ENCODE measurements around the gene TMEM131L.
"Not testable (repeated sequence)": the region's sequence is repeated elsewhere in the genome, so short reads cannot be mapped to it uniquely, and the experiment has no call there.

Gene TMEM131L

DNA sequence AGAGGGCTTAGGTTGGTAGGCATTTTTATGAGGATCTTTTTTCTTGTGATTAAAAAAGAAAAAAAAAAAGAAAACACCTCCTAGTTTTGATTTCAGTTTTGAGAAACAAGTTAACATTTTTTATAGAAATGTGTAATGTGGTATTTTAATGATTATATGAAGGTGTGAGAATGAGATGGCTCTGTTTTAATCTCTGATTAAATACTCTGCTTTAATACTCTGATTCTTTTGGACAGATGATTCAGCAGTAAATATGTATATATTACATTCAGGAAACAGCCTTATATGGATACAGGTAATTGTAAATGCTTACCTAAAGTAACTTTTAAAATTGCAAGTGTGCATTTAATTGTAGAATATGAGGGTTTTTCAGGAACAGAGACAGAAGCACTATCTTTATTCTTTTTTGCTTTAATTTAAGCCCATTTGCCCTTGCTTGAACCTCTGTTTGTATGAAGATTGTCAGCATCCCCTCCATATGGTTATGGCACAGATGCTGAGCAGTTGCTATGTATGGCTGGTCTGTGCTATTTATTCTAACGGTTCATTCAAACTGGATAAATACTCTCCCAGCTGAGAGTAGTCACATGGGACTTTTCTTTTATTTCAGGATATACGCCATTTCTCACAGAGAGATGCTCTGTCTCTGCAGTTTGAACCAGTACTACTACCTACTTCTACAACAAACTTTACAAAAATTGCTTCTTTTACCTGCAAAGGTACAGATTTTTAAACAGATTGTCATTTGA, 117.0 kb downstream of the TMEM131L start:
- DNase-seq, result no peak

DNA sequence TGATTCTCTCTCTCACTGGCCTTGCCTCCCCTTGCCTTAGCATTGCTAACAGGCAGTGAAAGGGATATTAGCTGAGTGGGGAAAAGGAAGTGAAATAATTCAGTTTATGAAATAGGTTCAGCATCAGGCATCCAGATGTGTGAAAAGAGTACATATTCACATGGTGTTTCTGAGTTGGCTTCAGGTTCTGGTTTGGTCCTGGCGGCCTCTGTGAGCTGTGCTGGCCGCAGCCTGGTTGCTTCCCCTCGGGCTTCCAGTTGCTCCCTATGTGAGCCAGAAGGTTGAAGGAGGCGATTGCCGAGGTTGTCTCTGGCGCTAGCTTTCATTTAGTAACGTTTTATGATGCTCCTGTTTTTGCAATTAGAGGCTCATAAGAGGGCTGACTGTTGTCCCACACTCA, 118.9 kb downstream of the TMEM131L start:
- DNase-seq, result no peak

DNA sequence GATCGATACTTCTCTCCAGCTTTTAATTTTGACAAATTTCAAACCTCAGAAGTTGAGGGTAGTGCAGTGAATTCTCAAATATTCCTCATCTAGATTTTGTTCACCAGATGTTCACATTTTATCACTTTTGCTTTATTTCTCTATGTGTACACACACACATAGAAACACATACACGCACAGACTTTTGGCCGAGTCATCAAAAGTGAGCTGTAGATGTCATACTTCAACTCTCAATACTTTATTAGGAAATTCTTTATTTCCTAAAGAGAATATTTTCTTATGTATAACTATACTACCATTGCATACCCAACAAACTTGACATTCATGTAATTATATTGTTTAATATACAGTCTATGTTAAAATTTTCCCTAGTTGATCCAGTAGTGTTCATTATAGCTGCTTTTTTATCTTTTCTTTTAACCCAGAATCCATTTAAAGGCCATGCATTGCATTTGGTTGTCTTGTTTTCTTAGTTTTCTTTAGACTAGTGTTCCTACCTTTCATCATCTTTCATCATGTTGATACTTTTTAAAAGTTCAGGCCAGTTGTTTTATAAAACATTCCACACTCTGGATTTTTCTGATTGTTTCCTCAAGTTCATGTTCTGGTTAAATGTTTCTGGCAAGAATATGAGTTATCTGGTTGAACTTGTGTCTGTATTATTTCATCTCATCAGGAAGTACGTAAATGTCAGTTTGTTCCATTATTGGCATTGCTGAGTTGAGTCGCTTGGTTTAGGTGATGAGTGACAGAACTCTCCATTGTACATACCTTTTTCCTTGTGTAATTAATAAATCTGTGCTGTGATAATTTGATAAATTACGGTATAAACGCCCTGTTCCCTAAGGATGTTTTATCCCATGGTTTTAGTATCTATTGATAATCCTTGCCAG, 123.8 kb downstream of the TMEM131L start:
- no peak for DNase-seq

DNA sequence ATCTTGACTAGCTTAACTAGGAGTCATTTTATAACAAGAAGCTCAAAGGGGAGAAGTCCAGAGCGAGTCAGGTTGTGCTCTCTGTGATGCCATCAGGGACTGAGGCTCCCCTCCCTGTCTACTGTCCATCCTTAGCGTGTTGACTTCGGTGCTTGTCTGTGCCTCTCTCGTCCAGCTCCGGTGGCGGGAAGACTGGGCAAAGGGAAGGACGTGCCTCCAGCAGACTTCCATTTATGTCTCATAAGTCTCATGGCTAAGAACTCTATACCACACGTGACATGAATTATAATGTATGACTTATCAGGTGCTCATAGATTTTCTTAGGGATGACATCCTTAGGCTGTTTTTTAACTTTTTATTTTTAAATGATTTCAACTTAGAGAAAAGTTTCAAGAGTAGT, 125.3 kb downstream of the TMEM131L start:
- no peak for DNase-seq

DNA sequence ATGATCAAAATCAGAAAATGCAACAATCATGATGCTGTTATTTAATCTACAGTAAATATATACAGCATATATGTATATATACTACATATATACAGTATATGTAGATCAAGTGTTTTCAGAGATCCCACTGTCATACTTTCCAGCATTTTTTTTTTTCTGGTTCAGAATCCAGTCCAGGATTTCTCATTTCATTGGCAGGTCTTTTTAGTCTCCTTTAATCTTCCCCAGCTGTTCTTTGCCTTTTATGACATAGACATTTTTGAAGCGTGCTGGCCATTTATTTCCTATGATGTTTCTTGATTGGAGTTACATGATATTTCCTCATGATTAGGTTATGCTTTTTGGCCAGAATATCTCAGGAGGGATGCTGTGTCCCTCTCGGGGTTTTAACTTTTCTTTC, 125.9 kb downstream of the TMEM131L start:
- DNase-seq, result no peak

DNA sequence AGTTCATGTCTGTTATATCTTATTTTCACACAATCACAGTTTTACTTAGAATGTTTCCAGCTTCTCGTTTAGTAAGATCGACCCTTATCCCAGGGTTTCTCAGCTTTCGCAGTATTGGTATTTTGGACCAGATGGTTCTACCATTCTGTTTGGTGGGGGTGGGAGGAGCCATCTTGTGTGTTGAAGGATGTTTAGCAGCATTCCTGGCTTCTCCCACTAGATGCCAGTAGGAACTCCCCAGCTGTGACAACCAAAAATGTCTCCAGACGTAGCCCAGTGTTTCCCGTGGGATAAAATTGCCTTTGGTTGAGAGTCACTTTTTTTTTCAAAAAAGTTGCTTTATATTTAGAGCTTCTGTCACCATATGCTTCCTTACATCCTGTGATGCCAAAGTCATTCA, 127.0 kb downstream of the TMEM131L start:
- DNase-seq, result no peak

DNA sequence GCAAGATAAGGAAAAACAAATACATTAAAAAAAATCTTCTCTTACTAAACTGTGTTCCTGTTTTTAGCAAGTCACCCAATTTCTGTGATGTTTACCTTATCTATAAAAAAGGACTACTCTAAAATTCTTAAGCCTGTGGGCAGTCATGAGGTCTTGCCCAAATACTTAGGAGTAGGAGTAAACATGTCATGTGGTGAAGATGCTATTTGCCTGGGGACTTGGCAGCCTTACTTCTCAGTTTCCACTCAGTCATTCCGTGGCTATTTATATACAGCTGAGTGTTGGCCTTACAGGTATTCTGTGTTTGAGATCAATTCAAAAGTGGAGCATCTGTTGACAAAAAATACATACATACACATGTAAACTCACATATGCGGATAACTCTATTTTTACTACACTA, 128.1 kb downstream of the TMEM131L start:
- DNase-seq, result no peak

DNA sequence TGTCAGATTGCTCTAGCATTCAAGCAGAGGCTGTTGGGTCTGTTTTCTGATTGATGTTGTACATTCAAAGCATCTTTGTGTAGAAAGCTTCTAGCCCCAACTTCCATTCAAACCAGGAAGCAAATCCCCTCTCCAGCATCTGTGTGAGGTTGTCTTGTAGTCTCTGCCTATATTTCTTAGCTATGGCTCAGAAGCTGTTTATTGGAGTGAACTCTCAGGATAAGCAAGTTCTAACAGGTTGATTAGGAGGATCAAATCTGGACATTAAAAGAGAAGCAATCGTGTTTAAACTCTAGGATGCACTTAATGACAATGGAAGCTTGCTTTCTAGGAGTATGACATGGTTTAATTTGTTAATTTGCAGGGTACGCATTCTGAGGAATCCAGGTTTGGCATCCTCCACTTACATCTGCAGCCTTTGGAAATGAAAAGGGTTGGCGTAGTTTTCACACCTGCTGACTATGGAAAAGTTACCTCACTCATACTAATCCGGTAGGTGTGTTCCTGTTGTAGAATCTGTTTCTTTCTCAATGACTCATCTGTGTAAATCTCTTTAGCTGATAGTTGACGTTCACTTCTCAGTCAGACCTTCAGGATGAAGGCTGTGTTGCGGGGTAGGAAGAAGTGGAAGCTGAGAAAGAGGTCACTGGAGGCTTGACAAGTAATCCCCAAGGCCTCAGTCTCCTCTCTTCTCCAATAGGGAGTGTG, 129.9 kb downstream of the TMEM131L start:
- DNase-seq, result no peak

DNA sequence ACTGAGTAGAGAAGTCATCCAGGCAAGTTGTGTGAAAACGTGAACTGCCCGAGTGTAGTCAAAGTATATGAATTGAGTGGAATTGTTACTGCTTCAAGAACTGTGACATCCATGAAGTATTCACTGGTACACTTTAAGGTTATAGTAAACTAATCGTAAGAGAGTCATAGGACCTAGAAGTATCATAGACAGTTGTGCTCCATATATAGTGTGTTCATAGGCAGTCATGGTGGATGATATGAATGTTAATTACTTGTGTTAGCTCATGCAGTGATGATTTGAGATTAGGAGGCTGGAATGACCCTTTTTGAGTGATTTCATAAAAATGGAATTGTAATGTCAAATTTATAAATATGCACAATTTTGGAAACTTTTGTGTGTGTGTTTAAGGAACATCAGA, 136.6 kb downstream of the TMEM131L start:
- DNase-seq, result no peak

DNA sequence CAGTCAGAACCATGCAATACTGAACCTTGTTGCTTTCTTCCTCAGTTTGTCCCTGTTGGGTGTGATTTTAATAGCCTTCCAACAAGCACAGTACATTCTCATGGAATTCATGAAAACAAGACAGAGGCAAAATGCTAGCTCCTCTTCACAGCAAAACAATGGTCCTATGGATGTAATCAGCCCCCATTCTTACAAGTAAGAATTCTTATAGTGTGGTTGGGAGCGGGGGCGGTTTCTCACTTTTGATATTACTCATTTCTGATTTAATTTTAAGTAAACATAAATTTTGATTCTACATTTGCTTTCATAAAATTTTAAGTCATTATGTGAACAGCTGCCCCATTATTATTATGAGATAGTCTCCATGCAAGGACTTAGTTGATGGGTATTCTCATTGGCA, 137.1 kb downstream of the TMEM131L start:
- DNase-seq, result no peak

DNA sequence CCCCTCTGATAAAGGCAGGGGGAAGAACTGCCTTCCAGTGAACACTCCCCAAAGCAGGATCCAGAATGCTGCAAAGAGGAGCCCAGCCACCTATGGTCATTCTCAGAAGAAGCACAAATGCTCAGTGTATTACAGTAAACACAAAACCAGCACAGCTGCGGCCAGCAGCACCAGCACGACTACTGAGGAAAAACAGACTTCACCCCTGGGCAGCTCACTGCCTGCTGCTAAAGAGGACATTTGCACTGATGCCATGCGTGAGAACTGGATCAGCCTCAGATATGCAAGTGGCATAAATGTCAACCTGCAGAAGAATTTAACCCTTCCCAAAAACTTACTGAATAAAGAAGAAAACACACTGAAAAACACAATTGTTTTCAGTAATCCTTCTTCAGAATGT, 137.7 kb downstream of the TMEM131L start:
- no peak for DNase-seq

DNA sequence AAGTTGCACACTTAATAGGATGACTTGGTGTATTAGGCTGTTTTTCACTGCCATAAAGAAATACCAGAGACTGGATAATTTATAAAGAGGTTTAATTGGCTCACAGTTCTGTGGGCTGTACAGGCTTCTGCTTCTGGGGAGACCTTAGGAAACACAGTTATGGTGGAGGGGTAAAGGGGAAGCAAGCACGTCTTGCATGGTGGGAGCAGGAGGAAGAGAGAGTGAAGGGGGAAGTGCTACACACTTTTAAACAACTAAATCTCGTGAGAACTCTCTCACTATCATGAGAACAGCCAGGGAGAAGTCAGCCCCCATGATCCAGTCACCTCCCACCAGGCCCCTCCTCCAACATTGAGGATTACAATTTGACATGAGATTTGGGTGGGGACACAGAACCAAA, 142.9 kb downstream of the TMEM131L start:
- not testable (repeated sequence) for DNase-seq

DNA sequence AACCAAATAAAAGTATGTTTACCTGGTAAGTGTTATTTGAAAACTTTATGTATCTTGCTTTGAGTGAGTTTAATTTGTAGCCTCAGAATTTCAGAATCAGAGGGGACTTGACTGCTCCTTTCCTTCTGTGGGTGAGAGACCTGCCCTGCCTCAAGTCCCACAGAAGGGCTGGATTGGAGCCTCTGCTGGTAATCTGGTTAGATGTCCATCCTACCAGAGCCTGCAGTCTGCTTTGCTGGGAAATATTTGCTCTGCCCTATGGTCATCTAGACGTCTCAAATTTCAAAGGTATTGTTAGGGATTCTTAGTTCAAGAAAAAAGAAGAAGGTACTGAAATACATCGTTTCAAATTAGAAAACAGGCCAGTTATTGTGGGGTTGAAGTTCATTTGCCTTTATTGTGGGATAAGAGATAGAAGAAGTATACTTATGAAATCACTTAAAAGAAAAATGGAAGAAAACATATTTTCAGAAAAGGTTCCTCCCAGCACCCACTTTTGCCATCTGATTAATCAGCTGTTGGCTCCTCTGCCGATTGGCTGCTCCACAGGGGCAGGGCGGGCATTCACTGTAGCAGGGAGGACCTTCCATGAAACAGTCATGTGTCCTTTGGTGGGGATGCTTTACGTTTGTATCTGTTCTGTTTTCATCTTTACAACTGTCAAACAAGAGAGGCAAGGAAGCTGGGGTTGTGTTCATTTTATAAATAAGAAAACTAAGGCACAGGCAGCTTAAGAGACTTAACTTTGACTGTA, 144.6 kb downstream of the TMEM131L start:
- no peak for DNase-seq

DNA sequence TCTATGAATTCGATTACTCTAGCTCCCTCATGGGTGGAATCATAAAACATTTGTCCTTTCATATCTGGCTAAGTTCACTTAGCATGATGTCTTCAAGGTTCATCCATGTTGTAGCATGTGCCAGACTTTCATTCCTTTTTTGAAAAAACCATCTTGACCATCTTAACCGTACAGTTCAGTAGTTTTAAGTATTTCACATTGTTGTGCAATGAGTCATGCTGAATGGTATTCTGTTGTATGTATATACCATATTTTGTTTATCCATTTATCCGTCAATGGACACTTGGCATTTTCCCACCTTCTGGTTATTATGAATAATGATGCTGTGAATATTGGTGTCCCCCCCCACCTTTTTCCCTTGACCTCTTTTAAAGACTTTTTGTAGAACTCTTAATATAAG, 145.5 kb downstream of the TMEM131L start:
- DNase-seq, result no peak

DNA sequence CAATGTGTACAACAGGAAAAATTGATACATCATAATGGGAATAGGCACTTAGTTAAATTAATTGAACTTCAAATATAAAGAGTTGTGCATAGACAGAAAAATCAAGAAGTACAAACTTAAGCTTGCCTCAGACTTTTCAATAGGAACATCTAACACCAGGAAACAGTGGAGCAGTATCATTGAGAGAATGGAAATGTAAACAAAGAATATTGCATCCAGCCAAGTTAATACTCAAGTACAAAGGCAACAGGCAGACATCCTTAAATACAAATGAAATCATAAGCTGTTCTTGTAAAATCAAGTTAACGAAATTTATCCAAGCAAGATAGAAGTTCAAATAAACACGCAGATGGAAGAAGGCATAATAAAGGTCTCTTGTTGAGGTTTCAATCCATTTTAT, 146.7 kb downstream of the TMEM131L start:
- DNase-seq, result no peak

DNA sequence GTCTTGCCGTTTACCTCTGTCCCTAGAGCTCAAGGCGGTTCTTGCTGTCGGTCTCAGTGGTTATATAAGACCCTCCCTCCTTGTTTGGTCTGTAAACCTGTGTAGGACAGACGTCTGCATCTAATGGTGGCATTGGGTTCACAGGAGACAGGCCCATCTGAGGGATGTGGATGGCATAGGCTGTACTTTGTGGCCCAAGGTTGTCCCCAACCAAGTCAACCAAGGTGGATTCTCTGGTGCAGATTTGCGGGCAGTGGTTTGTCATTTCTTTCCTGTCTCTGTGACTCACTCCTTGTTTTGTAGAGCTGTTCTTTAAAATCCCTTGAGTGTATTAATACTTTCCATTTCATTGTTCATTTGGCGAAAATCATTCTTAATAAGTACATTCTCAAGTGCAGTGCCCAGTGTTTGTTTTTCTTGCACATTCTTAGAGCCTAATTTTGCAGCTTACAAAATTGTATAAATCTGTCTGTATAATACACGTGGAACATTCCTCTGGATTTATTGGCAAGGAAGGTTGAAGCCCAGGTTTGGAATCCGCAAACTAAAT, 149.9 kb downstream of the TMEM131L start:
- no peak for DNase-seq

DNA sequence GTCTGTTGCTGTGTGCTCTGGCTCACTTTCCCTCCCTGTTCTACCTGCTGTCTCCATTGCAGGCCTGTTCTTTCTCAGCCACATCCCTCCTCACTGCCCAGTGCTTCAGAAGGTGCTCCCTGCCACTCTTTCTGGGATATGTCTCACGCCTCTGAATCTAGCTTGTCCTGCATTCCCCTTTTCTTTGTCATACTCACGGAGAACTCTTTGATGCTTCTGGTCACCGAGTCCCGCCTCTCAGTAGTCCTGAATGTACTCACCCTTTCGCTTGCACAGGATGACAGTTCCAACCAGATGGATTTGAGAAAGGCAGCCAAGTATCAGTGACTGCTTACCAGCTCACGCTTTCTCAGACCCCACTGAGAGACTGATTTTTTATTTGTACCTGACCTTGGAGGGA, 152.7 kb downstream of the TMEM131L start:
- no peak for DNase-seq

DNA sequence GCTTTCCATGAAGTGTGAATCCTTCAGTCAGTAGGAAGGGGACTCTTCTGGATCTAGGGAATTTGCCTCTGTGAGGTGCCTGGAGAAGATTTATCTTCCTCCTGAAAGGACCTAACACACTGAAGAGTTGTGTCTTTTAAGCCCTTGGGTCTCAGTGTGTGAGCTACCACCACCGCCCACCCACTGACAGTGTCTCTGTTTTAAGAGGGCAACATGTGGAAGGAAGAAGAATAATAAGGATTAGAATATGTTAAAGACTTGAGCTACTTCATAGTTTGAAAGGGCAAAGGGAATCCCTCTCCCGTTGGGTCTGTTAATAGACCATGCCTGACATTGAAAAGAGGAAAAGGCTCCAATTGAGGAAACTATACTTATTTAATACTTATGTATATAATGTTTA, 153.7 kb downstream of the TMEM131L start:
- no peak for DNase-seq

DNA sequence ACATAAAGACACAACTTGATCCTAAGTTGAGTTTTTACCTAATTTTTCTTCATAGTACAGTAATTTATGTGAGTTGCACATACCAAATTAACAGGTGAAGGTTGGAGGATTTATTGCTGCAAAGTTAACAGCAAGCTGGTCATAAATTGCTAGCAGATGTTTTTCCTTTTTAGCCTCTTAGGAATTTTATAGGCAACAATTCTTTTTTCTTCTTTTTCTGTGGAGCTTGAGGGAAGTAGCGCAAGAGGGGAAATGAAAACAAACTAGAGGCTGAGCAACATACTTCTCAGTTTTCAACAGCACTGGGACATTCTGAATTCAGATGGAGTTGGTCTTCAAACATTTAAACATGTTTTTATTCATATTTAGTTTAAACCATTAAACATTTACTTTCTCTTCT, 154.2 kb downstream of the TMEM131L start:
- no peak for DNase-seq

DNA sequence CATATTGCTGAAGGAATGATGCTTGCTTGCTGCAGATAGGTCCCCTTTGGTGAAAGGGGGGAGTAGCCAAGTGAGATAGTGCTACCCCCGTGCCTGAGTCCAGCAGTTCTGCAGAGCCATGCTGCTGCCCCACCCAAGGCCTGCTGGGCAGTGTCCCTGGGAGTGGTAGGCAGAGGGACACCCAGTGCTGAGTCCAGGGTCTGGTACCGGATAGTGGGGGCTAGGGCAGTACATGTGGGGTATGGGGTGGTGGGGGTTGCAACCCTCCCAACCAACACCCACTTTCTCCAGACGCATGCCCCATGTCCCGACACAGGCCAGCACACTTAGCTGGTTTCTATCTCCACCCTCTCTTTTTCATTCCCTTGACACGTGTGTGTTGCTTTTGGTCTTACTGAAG, 155.9 kb downstream of the TMEM131L start:
- DNase-seq, result no peak

DNA sequence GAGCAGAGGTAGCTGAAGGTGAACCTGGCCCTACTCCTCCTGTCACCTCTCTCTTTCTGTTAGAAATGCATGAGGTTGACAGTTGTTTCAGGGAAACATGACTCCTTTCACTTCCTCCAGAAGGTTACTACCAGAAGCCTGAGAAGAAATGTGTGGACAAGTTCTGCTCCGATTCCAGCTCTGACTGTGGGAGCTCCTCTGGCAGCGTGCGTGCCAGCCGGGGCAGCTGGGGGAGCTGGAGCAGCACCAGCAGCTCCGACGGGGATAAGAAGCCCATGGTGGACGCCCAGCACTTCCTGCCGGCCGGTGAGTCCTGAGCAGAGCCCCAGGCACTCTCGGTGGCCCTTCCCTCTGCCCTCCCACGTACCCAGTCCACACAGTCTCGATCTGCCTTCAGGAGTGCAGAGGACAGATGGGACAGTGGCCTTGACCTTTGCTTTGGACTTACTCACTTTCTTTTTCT, 156.6 kb downstream of the TMEM131L start:
- no peak for DNase-seq

DNA sequence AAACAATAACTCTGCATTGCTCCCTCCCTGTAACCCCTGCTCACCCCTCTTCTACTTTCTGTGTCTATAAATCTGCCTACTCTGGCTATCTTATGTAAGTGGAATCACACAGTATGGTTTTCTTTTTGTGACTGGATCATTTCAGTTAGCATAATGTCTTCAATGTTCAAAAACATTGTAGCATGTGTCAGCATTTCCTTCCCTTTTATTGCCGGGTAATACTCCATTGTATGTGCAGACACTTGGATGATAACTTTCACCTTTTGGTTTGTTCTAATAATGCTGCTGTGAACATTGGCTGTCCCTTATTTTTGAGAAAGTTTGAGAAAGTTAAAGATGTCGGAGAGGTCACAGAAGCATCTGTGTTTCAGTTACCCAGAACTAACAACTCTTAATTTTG, 157.3 kb downstream of the TMEM131L start:
- no peak for DNase-seq
